GM10266 (cell line): Measurements from ENCODE around the gene CAMK1D.

Experiments used
- DNase-seq: peaks from one replicate; pipeline ENCODE4 v3.0.0; 2012; ENCODE audit errors: extremely low spot score
- CTCF ChIP-seq: IDR thresholded peaks from 2 replicates; pipeline ENCODE4 v1.5.1; 2012; ENCODE audit warnings: mild to moderate bottlenecking, low read depth; ENCODE audit not compliant: control insufficient read depth, insufficient read depth; ENCODE audit errors: missing control alignments

The CAMK1D gene

GRCh38 chr10:12419262-12419847 lies 70.0 kb downstream of the CAMK1D start:
- no peak for DNase-seq
- TF ChIP-seq CTCF = no peak

- DNase-seq = no peak
- no peak for TF ChIP-seq CTCF
Observed at GRCh38 chr10:12420530-12421120, 71.3 kb downstream of the CAMK1D start.

GRCh38 chr10:12422189-12422588 lies 72.8 kb downstream of the CAMK1D start:
- no peak for DNase-seq
- TF ChIP-seq CTCF = no peak

- TF ChIP-seq CTCF = no peak
- no peak for DNase-seq
Observed at GRCh38 chr10:12423896-12424295, 74.5 kb downstream of the CAMK1D start.

GRCh38 chr10:12427276-12427675 lies 77.9 kb downstream of the CAMK1D start:
- TF ChIP-seq CTCF = no peak
- DNase-seq = no peak

GRCh38 chr10:12428447-12429135 lies 79.2 kb downstream of the CAMK1D start:
- TF ChIP-seq CTCF = no peak
- no peak for DNase-seq

- no peak for DNase-seq
- TF ChIP-seq CTCF = no peak
Observed at GRCh38 chr10:12430406-12430982, 81.1 kb downstream of the CAMK1D start.
